ENCODE data around the gene OFD1. TPM values are rescaled to one million over a fixed set of nuclear protein-coding genes. Genes with fewer than 3 reads are reported as not detected.

Gene OFD1
- polyA plus RNA-seq, 1 of the 3 experiments (the other 2 are of a cell fraction) = 13.4 TPM

DNA sequence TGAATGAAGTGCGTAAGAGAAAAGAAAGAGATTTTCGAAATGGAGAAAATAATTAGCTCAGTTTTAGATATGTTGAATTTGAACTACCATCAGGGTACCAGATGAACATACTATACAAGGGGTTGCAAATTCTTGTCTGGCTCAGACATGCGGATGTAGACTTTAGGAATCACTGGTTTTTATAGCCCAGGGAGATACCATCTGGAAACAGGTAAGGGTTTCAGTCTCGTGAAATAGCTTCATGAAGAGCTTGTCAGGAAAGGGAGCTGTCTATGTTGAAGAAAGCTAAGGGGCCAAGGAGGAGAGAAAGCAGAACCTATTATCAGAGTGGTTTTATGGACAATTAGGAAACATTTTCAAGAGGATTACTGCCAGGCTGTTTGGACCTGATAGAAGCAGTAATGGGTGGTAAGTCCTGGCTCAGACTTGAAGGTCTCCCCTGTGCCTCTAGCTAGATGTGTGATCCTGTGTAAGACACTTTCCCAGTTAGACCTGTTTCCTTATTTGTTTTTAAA, 38.9 kb upstream of the OFD1 start:
- peaks cover 2 to 35% of the 10 kb centered on the region in 2 experiments for H3K4me1 ChIP-seq (ENCODE audit: control insufficient read depth in 1 of 2, insufficient read depth in 2 of 2, low read depth in 1 of 2, low read length in 1 of 2)
- no peak overlapping the region for H3K4me3 ChIP-seq (ENCODE audit: low read depth in 2 of 2, low read length in 1 of 2)
- H3K79me2 ChIP-seq (ENCODE audit: insufficient read depth) = peaks cover 91% of the 10 kb centered on the region
- no peaks in the 10 kb centered on the region for H3K9me2 ChIP-seq
- 98% methylated on average over 4 of the region's 4 CpGs for WGBS (ENCODE audit: low lambda C conversion rate)
- H3K9ac ChIP-seq = no peak overlapping the region
- DNase-seq = no peak
- ChIA-PET POLR2A (no interaction called here), CTCF (interaction anchor here (0.6 to 1.1 kb wide), 2 partner anchors 21 to 969 kb away, joined by 3 to 4 read pairs; no protein-coding TSS in a partner anchor)
- no peaks in the 10 kb centered on the region for H3K36me3 ChIP-seq (replicated peaks in 1 of 2; ENCODE audit: control insufficient read depth in 1 of 2, insufficient read depth in 2 of 2, low read length in 1 of 2)
- H2AFZ ChIP-seq (ENCODE audit: low read depth) = no peak overlapping the region
- no peak overlapping the region for H3K4me2 ChIP-seq
- H4K20me1 ChIP-seq (ENCODE audit: insufficient read depth) = peaks cover 47% of the 10 kb centered on the region
- no peak overlapping the region for H3K27ac ChIP-seq (ENCODE audit: low read depth in 2 of 2, low read length in 1 of 2)
- H3F3A ChIP-seq (replicated peaks; ENCODE audit: insufficient read depth) = no peaks in the 10 kb centered on the region
- no peaks in the 10 kb centered on the region for H3K27me3 ChIP-seq (ENCODE audit: insufficient read depth)
- H3K9me3 ChIP-seq = no peaks in the 10 kb centered on the region
- TF ChIP-seq GATA2 (CRISPR knock-in tag; IDR thresholded peaks at IDR 0.05) (no peak), FOXM1 (IDR thresholded peaks at IDR 0.05; ENCODE audit: low read depth) (no peak), RFX5 (IDR thresholded peaks at IDR 0.05; ENCODE audit: low read length) (no peak), TCF12 (IDR thresholded peaks at IDR 0.05) (no peak), NRF1 (IDR thresholded peaks at IDR 0.05; ENCODE audit: low read depth, low read length) (no peak), GABPA (IDR thresholded peaks at IDR 0.05; ENCODE audit: low read depth) (no peak), YY1 (IDR thresholded peaks at IDR 0.05; ENCODE audit: low read depth) (no peak), RXRA (IDR thresholded peaks at IDR 0.05; ENCODE audit: borderline replicate concordance, low read depth) (no peak), PBX3 (IDR thresholded peaks at IDR 0.05) (no peak), FOXJ3 (CRISPR knock-in tag; IDR thresholded peaks at IDR 0.05) (no peak), EP300 (IDR thresholded peaks at IDR 0.05; ENCODE audit: borderline replicate concordance in 1 of 2, low read depth in 1 of 2, low read length in 1 of 2) (no peak), ELF1 (IDR thresholded peaks at IDR 0.05) (no peak)

GRCh38 chrX:13697455-13697854, 37.1 kb upstream of the OFD1 start:
- no peak overlapping the region for H3K9ac ChIP-seq
- ChIA-PET CTCF (interaction anchor here (0.8 to 1.6 kb wide), 2 partner anchors 9 to 191 kb away, joined by 3 to 4 read pairs; no protein-coding TSS in a partner anchor), POLR2A (no interaction called here)
- DNase-seq = no peak
- H3F3A ChIP-seq (replicated peaks; ENCODE audit: insufficient read depth) = no peaks in the 10 kb centered on the region
- TF ChIP-seq MXI1 (IDR thresholded peaks at IDR 0.05; ENCODE audit: low read depth, low read length) (no peak), RFX5 (IDR thresholded peaks at IDR 0.05; ENCODE audit: low read length) (no peak)
- H4K20me1 ChIP-seq (ENCODE audit: insufficient read depth) = peaks cover 42% of the 10 kb centered on the region
- H3K4me3 ChIP-seq (ENCODE audit: low read depth in 2 of 2, low read length in 1 of 2) = no peak overlapping the region
- H3K27me3 ChIP-seq (ENCODE audit: insufficient read depth) = no peaks in the 10 kb centered on the region
- H3K79me2 ChIP-seq (ENCODE audit: insufficient read depth) = peaks cover 86% of the 10 kb centered on the region
- H3K4me1 ChIP-seq (ENCODE audit: control insufficient read depth in 1 of 2, insufficient read depth in 2 of 2, low read depth in 1 of 2, low read length in 1 of 2) = peaks cover 2 to 35% of the 10 kb centered on the region in 2 experiments
- no peak overlapping the region for H3K4me2 ChIP-seq
- 97% methylated on average over 2 of the region's 2 CpGs for WGBS (ENCODE audit: low lambda C conversion rate)
- no peaks in the 10 kb centered on the region for H3K9me2 ChIP-seq
- H3K27ac ChIP-seq (ENCODE audit: low read depth in 2 of 2, low read length in 1 of 2) = no peak overlapping the region
- no peaks in the 10 kb centered on the region for H3K36me3 ChIP-seq (replicated peaks in 1 of 2; ENCODE audit: control insufficient read depth in 1 of 2, insufficient read depth in 2 of 2, low read length in 1 of 2)
- H3K9me3 ChIP-seq = no peaks in the 10 kb centered on the region
- H2AFZ ChIP-seq (ENCODE audit: low read depth) = no peak overlapping the region
